ENCODE data around the gene COL4A2.

Gene COL4A2

DNA sequence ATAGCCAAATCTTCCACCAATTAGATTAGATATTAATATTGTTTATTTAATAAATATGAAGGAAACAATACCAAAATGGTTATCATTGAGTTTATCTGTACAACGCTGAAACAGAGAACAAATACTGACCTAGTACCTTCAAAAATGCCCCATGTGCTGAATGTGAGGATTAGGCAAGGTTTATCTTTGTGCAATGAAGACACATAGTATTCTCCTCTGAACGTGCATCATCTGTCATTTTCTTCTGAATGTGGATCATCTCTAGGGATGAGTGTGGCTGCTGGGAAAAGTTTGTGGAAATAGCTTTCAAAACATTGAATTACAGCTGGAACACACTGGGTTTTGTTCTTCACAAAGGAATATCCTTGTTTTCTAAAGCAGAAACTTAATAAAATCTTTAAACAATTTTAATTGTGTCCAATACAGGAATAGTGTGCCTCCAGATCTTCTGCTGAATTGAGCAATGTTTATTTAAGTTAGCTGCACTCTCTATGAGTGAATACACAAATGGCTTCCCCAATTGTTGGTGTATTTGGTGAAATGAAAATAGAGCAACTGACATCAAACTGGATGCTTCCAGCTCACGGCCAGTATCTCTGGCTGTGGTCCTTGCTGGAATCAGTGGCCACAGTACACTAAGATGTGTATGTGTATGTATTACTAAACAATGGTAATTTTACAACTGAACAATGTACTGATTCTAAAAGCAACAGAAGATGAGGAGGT lies 6.8 kb upstream of the COL4A2 start:
- Mint-ChIP-seq H3K27me3 (ENCODE audit: low read depth) (no peaks in the 10 kb centered on the region), H3K4me3 (no peak overlapping the region), H3K9me3 (no peaks in the 10 kb centered on the region), H3K36me3 (ENCODE audit: low read depth) (peaks cover 3% of the 10 kb centered on the region), H3K4me1 (peaks cover 76% of the 10 kb centered on the region), H3K27ac (peak overlapping the region; percentile 22 to 56 (median 48))
- TF ChIP-seq, protein P1, sequence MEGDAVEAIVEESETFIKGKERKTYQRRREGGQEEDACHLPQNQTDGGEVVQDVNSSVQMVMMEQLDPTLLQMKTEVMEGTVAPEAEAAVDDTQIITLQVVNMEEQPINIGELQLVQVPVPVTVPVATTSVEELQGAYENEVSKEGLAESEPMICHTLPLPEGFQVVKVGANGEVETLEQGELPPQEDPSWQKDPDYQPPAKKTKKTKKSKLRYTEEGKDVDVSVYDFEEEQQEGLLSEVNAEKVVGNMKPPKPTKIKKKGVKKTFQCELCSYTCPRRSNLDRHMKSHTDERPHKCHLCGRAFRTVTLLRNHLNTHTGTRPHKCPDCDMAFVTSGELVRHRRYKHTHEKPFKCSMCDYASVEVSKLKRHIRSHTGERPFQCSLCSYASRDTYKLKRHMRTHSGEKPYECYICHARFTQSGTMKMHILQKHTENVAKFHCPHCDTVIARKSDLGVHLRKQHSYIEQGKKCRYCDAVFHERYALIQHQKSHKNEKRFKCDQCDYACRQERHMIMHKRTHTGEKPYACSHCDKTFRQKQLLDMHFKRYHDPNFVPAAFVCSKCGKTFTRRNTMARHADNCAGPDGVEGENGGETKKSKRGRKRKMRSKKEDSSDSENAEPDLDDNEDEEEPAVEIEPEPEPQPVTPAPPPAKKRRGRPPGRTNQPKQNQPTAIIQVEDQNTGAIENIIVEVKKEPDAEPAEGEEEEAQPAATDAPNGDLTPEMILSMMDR (IDR thresholded peaks at IDR 0.05; ENCODE audit: unreplicated experiment in 3 of 3), result no peak

GRCh38 chr13:110301083-110301482 lies 6.0 kb upstream of the COL4A2 start:
- TF ChIP-seq, protein P1 (IDR thresholded peaks at IDR 0.05; ENCODE audit: unreplicated experiment in 3 of 3), result no peak
- Mint-ChIP-seq H3K4me1 (peaks cover 80% of the 10 kb centered on the region), H3K9me3 (no peaks in the 10 kb centered on the region), H3K4me3 (peak overlapping the region in 2 of 3 experiments; percentile 14 to 35), H3K36me3 (ENCODE audit: low read depth) (peaks cover 3% of the 10 kb centered on the region), H3K27me3 (ENCODE audit: low read depth) (no peaks in the 10 kb centered on the region), H3K27ac (peak overlapping the region; percentile 40 to 71 (median 54))

DNA sequence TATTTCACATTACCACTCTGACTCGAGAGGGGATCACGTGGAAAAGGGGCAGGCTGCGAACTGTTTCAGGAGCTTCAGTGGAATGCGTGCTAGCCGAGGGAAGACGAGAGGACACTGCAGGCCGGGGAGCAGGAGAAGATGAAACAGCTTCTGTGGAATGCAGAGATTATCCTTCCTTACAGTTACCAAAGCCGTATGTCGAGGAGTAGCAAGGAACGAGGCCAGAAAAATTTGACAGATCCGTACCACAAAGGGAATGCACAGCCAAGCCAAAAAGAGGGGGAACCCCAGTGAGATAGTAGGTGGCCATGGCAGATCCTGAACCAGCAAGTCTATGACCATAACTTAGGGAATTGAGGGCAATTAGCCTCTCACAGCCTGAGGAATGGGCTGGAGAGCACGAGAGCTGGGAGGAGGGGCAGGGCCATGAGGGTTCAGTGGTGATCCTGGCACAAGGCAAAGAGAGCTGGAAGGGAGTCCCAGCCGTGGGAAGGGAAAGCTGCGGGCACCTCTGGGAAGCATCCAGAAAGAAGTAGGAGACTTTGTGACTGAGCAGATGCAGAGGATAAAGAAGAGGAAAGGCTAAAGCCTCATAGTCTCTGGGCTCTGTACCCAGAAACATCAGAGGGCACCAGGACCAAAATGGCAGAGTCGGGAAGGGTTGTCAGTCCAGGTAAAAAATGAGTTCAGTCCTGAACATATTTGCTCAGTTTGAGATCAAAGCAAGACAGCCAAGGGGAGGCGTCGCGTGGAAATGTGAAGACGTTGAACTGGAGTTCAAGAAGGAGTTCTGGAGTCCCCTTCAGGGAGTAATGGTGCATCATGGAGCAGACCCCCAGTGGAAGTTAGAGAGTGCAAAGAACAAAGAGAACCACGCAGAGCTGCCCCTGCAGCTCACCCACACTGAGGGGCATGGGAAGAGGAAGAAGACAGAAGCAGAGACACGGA lies 5.2 kb upstream of the COL4A2 start:
- peaks cover 72% of the 10 kb centered on the region for H3K4me1 Mint-ChIP-seq
- peaks cover 3% of the 10 kb centered on the region for H3K36me3 Mint-ChIP-seq (ENCODE audit: low read depth)
- TF ChIP-seq, protein P1 (IDR thresholded peaks at IDR 0.05; ENCODE audit: unreplicated experiment in 3 of 3), result no peak
- H3K27ac Mint-ChIP-seq, result peak overlapping the region; percentile 40 to 71 (median 54)
- no peaks in the 10 kb centered on the region for H3K9me3 Mint-ChIP-seq
- peak overlapping the region; percentile 2 to 35 (median 14) for H3K4me3 Mint-ChIP-seq
- H3K27me3 Mint-ChIP-seq (ENCODE audit: low read depth), result no peaks in the 10 kb centered on the region

DNA sequence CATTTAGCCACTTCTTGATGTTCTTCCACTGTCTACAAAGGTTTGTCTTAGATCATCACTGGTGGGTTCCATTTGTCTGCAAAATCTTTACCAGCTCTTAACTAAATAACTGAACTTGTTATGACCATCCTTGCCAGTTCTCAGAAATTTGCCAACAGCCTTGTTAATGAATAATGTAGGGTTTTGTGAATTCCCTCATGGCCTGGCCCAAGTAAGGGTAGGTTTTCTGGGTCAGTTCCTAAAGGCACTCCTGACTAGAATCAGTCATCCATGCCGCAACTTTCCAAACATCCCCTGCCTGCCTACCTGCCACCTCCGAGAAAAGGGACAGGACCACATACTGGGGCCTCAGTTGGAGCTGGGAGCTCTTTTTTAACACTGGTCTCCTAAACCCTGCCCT lies 4.1 kb upstream of the COL4A2 start:
- H3K27me3 Mint-ChIP-seq (ENCODE audit: low read depth), result no peaks in the 10 kb centered on the region
- H3K4me1 Mint-ChIP-seq, result peaks cover 63% of the 10 kb centered on the region
- peaks cover 3% of the 10 kb centered on the region for H3K36me3 Mint-ChIP-seq (ENCODE audit: low read depth)
- no peaks in the 10 kb centered on the region for H3K9me3 Mint-ChIP-seq
- TF ChIP-seq, protein P1 (IDR thresholded peaks at IDR 0.05; ENCODE audit: unreplicated experiment in 3 of 3), result no peak
- H3K27ac Mint-ChIP-seq, result peak overlapping the region; percentile 32 to 89 (median 86)
- H3K4me3 Mint-ChIP-seq, result no peak overlapping the region

DNA sequence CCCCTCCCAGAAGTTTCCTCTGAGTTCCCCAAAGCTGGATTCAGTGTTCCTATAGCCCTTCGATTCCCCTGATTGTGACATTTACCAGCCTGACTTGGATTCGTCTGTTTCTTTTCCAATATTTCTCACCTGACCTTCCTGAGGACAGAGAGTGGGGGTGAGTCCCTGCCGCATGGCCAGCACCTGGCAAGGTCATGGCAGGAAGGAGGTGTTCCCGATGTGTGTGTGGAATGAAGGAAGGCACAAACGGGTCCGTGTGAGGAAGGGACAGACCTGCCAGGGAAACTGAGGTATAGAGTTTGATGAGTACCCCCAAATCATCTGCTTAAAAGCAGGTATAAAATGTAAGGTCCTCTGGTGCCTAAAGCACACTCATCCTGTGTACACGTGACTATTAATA lies 3.4 kb upstream of the COL4A2 start:
- TF ChIP-seq, protein P1 (IDR thresholded peaks at IDR 0.05; ENCODE audit: unreplicated experiment in 3 of 3), result no peak
- Mint-ChIP-seq H3K27me3 (ENCODE audit: low read depth) (no peaks in the 10 kb centered on the region), H3K27ac (peak overlapping the region in 2 of 3 experiments; percentile 86 to 89), H3K36me3 (ENCODE audit: low read depth) (peaks cover 3% of the 10 kb centered on the region), H3K4me1 (peaks cover 62% of the 10 kb centered on the region), H3K9me3 (no peaks in the 10 kb centered on the region), H3K4me3 (peak overlapping the region; percentile 11 to 32 (median 20))
